KMS-11 (cell line): ENCODE results near the gene HTR1D.

Experiments used
- H2AFZ ChIP-seq: fragments of 200-600 bp; sonication (generic); 2 replicates; pipeline ENCODE4 v1.6.1; 2016; ENCODE audit warnings: antibody characterized with exemption, mixed run types, low read depth
- H3K27ac ChIP-seq: fragments of 200-600 bp; sonication (generic); 2 replicates; pipeline ENCODE4 v1.6.1; 2016; ENCODE audit warnings: mild to moderate bottlenecking, mixed run types
- H3K27me3 ChIP-seq: fragments of 200-600 bp; sonication (generic); 2 replicates; pipeline ENCODE4 v1.6.1; 2017; ENCODE audit warnings: mild to moderate bottlenecking, low read depth, mixed run types, moderate library complexity; ENCODE audit not compliant: insufficient read depth
- H3K36me3 ChIP-seq: fragments of 200-600 bp; sonication (generic); 2 replicates; pipeline ENCODE4 v1.6.1; 2017; ENCODE audit warnings: mild to moderate bottlenecking, mixed run types; ENCODE audit not compliant: insufficient read depth
- H3K4me1 ChIP-seq: fragments of 200-600 bp; sonication (generic); 2 replicates; pipeline ENCODE4 v1.6.1; 2016; ENCODE audit warnings: mild to moderate bottlenecking, low read depth, mixed run types; ENCODE audit not compliant: poor library complexity, severe bottlenecking
- H3K4me2 ChIP-seq: fragments of 200-600 bp; sonication (generic); 2 replicates; pipeline ENCODE4 v1.7.0; 2016; ENCODE audit warnings: mild to moderate bottlenecking, mixed run types
- H3K4me3 ChIP-seq: fragments of 200-600 bp; sonication (generic); IDR thresholded peaks from 2 replicates; pipeline ENCODE4 v1.6.1; 2017; ENCODE audit warnings: low read depth, low read length, mixed read lengths; ENCODE audit not compliant: insufficient read depth
- H3K79me2 ChIP-seq: fragments of 200-600 bp; sonication (generic); 2 replicates; pipeline ENCODE4 v1.6.1; 2016; ENCODE audit warnings: low read depth, mixed run types; ENCODE audit not compliant: insufficient read depth
- H3K9ac ChIP-seq: fragments of 200-600 bp; sonication (generic); 2 replicates; pipeline ENCODE4 v1.6.1; 2016; ENCODE audit warnings: mild to moderate bottlenecking, mixed run types
- H4K20me1 ChIP-seq: fragments of 200-600 bp; sonication (generic); 2 replicates; pipeline ENCODE4 v1.6.1; 2016; ENCODE audit warnings: mild to moderate bottlenecking, mixed run types; ENCODE audit not compliant: insufficient read depth
- CTCF ChIP-seq: fragments of 200-600 bp; sonication (generic); conservative IDR thresholded peaks from 2 replicates; pipeline ENCODE4 v1.6.1; 2017; ENCODE audit warnings: low read depth, mild to moderate bottlenecking, antibody characterized with exemption, low read length, moderate library complexity, mixed read lengths

Gene HTR1D

DNA sequence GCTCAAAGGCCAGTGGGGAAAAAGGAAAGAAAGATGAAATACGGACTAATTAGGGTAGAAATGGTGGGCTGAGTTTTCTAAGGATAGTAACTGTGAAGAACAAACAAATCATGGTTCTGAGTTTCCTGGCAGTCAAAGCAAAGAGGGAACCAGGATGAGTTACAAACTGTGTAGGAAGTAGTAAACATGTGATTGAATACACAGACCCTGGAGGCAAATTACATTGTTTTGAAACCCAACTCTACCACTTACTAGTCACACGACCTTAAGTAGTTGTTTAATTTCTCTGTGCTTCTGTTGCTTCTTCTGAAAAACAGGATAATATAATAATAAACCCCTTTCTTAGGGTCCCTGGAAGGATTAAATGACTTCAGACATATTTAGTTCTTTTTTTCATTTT, 37.4 kb downstream of the HTR1D start:
- no peak for TF ChIP-seq CTCF
- Histone ChIP-seq H3K9ac (no peak overlapping the region), H3K79me2 (no peaks in the 10 kb centered on the region), H4K20me1 (no peaks in the 10 kb centered on the region), H3K4me1 (no peaks in the 10 kb centered on the region), H3K36me3 (no peaks in the 10 kb centered on the region), H2AFZ (no peak overlapping the region), H3K4me2 (no peak overlapping the region), H3K27me3 (no peaks in the 10 kb centered on the region), H3K27ac (no peak overlapping the region), H3K4me3 (no peak overlapping the region)

DNA sequence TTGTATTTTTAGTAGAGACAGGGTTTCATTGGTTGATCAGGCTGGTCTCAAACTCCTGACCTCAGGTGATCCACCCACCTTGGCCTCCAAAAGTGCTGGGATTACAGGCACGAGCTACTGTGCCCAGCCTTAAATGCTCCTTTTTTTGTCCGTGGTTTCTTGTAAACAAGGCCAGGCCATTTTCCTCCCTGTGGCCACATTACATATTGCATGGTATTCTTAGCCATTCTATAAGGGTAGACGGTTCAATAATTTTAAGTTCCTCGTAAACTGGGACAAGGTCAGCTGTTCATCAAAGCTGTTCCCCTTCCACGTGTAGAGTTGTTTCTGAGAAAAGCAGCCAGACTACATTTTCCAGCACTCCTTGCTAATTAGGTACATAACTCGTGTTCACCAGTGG, 38.4 kb downstream of the HTR1D start:
- H3K4me3 ChIP-seq = no peak overlapping the region
- H4K20me1 ChIP-seq = no peaks in the 10 kb centered on the region
- no peak; the same call in 1 of the 2 replicates for TF ChIP-seq CTCF
- H3K27me3 ChIP-seq = no peaks in the 10 kb centered on the region
- no peaks in the 10 kb centered on the region for H3K36me3 ChIP-seq
- H2AFZ ChIP-seq = no peak overlapping the region
- H3K79me2 ChIP-seq = no peaks in the 10 kb centered on the region
- no peaks in the 10 kb centered on the region for H3K4me1 ChIP-seq
- H3K9ac ChIP-seq = no peak overlapping the region
- no peak overlapping the region for H3K4me2 ChIP-seq
- no peak overlapping the region for H3K27ac ChIP-seq

GRCh38 chr1:23178414-23178813, 38.9 kb downstream of the HTR1D start:
- Histone ChIP-seq H2AFZ (no peak overlapping the region), H3K36me3 (no peaks in the 10 kb centered on the region), H3K27me3 (no peaks in the 10 kb centered on the region), H3K4me1 (no peaks in the 10 kb centered on the region), H3K4me2 (no peak overlapping the region), H3K79me2 (no peaks in the 10 kb centered on the region), H3K9ac (no peak overlapping the region), H3K4me3 (no peak overlapping the region), H4K20me1 (no peaks in the 10 kb centered on the region), H3K27ac (no peak overlapping the region)
- TF ChIP-seq CTCF = no peak

DNA sequence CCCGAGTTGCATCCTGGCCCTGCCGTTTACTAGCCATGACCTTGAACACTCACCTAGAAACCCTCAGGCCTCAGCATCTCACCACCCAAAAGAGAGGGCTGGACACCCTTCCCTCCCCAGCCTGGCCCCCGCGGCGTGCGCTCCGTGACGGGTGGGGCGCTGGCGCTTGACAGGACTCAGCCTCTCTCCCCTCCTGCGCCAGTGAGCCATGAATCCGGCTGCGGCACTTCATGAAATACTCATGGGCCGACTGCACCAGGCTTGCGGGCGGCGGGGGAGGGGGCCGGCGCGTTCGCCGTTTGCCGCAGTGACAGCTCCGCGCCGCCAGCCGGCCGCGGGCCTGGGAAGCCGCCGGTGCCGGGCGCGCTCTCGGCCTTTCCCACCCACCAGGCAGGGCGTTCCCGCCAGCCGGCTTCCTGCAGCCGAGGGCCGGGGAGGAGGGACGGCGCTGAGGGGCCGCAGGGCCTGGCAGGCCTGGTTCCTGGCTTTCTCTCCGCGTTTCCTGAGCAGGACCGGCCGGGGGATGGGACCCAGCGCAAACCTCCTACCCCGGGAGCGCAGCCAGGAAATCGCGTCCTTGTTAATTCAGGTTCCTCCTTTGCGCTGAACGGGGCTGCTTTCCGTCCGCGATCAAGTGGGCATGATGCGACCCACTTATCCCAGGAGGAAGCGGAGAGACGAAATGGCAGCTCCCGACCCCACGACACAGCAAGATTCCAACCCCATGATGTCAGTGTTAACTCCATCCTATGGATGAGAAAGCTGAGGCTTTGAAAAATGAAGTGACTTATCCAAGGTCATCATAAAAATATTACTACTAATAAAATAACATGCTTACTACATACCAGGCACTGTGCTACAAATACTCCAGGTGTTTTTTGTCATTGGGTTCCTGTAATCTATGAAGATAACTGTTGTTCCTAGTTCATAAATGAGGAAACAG, 39.6 kb downstream of the HTR1D start:
- Histone ChIP-seq H3K36me3 (no peaks in the 10 kb centered on the region), H3K9ac (no peak overlapping the region), H3K79me2 (no peaks in the 10 kb centered on the region), H3K4me3 (no peak overlapping the region), H3K4me1 (no peaks in the 10 kb centered on the region), H4K20me1 (no peaks in the 10 kb centered on the region), H3K27ac (no peak overlapping the region), H3K4me2 (no peak overlapping the region), H3K27me3 (no peaks in the 10 kb centered on the region), H2AFZ (no peak overlapping the region)
- no peak for TF ChIP-seq CTCF
